Subcutaneous adipose tissue (tissue), 4 donors: Measurements from ENCODE around the gene ZNF280D. TPM values are rescaled to one million over a fixed set of nuclear protein-coding genes. Genes with fewer than 3 reads are reported as not detected.

Source experiments
- total RNA-seq, 4 donors: library from RNA; depleted of rRNA; stranded (reverse); fragments of >200 nt; gene quantifications; one replicate each; pipeline ENCODE4 v1.1.0, GENCODE V29; 2016
- TF ChIP-seq, protein P1 (sequence below): fragments of 450-650 bp; IDR thresholded peaks from one replicate; pipeline ENCODE4 v1.5.1; 2016; ENCODE audit warnings: low read depth, mild to moderate bottlenecking, control low read depth, antibody characterized with exemption, moderate library complexity

ZNF280D gene
- total RNA-seq, 4 donors from 2014 or later: 55.1 to 74.0 (median 62.4) TPM

DNA sequence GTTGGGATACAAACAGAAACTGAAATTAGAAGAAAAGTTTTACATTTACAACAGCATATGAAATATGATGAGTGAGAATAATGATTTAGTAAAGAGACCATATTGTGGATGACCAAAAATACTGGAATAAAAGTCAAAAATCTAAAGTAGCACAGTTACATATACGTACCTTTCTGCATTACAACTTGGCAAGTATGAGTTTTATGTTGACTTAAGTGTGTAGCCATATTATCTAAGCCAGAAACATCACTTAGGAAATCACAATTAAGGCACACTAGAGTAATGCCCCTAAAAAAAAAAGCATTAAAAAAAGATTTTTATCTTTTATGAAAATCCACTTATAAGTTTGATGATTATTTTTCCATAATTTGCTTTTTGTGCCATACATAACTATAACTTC lies 79.1 kb downstream of the ZNF280D start:
- TF ChIP-seq, protein P1, sequence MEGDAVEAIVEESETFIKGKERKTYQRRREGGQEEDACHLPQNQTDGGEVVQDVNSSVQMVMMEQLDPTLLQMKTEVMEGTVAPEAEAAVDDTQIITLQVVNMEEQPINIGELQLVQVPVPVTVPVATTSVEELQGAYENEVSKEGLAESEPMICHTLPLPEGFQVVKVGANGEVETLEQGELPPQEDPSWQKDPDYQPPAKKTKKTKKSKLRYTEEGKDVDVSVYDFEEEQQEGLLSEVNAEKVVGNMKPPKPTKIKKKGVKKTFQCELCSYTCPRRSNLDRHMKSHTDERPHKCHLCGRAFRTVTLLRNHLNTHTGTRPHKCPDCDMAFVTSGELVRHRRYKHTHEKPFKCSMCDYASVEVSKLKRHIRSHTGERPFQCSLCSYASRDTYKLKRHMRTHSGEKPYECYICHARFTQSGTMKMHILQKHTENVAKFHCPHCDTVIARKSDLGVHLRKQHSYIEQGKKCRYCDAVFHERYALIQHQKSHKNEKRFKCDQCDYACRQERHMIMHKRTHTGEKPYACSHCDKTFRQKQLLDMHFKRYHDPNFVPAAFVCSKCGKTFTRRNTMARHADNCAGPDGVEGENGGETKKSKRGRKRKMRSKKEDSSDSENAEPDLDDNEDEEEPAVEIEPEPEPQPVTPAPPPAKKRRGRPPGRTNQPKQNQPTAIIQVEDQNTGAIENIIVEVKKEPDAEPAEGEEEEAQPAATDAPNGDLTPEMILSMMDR: no peak

DNA sequence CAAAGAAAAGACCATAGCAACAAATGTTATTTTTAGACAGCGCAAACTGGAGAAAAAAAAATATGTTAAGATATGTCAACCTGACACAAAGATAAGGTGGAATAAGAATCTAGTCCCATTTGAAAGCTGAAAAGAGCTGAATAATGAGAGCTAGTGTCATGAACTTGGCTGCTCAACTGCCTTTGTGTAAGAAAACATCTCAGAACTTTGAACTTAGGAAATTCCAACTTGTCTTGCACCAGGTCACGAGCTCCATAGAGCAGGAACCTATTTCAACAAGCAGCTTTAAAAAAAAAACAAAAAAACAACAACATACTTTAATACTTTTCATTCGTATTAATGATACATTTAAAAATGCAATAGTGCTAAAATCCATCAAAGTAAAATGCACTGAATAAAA lies 79.5 kb downstream of the ZNF280D start:
- TF ChIP-seq, protein P1: no peak

DNA sequence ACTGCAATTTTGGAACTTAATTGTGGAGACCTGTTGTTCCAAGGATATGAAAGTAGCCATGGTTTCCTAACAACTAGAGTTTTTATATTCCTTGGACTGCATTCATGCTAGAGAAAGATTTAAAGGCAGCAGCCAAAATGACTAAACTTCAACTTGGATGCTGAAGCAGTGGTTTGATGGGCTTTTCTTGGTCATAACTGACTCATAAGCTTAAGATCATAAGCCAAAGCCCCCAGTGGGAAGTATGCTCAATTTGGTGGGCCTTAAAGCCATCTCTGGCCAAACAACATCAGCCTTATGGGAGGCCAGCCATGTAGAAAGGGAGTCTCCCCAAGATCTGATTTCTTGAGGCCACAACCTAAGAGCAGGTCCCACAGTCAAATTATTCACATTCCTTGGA lies 80.2 kb downstream of the ZNF280D start:
- TF ChIP-seq, protein P1: no peak

DNA sequence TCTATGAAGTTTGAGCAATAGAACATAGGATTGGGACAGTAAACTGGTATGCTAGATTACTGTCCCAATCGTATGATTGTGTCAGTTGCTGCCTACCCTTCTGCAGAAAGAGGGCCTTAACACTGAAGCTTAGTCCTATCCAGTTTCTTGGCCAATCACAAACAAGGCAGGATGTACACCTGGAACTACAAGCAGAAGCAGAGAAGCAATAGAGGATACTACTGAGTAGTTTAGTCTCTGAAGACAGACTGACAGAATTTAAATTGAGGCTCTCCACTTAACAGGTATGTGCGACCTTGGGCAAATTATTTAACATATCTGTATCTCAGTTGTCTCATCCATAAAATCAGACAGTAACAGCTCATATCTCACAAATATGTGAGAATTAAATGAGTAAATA lies 85.0 kb downstream of the ZNF280D start:
- TF ChIP-seq, protein P1: no peak

DNA sequence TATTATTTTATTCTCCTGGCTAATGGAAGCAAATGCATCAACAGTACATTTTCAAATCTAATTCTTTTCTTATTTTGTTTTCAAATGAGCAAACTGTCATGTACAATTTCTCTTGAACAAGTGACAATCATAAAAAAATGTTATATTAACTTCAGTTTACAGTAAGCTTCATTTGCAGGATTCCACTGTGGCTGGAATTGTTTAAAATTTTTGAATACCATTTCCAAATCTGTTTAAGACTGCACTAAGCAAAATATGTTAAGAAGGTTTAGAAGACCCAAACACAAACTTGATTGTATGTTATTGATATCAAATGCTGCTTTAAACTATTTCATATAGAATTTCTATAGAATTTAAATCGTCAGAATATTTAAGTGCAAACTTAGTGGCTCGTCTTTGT lies 92.8 kb downstream of the ZNF280D start:
- TF ChIP-seq, protein P1: no peak

DNA sequence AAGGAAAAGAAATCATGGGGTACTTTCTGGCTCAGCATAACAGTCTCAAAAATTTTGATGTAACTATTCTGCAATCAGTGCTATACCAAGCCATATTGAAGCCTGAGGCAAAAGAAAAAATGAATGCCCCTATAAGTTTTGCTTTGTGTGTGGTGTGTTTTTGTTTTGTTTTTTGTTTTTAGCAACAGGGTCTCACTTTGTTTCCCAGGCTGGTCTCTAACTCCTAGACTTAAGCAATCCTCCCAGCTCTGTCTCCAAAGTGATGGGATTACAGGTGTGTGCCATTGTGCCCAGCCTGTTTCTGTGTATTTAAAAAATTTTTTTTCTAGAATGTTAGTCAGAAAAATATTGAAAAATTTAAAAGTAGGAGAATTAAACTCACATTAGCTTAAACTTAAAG lies 93.2 kb downstream of the ZNF280D start:
- TF ChIP-seq, protein P1: no peak

DNA sequence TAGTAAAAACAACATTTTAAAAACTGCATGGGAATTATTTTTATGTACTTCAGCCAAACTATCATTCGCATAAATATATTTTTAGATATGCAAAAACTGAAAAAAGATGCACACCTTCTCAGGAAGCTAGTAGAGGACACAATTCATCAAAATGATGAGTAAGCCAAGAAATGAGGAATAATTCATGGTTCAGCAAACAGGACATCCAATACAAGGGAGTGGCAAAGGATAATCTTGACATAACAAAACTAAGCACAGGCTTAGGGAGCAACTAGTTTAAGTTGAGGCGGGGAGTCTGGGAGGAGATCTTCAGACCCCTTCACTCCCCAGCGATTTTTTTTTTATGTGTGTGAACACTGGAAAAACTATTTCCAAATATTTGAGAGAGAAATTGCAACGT lies 93.7 kb downstream of the ZNF280D start:
- TF ChIP-seq, protein P1: no peak
